ENCODE measurements around the gene PCSK5. TPM values are rescaled to one million over a fixed set of nuclear protein-coding genes. Genes with fewer than 3 reads are reported as not detected.

The PCSK5 gene
- total RNA-seq, 2 experiments from 2014 or later = 0.76 TPM; not detected in 1

DNA sequence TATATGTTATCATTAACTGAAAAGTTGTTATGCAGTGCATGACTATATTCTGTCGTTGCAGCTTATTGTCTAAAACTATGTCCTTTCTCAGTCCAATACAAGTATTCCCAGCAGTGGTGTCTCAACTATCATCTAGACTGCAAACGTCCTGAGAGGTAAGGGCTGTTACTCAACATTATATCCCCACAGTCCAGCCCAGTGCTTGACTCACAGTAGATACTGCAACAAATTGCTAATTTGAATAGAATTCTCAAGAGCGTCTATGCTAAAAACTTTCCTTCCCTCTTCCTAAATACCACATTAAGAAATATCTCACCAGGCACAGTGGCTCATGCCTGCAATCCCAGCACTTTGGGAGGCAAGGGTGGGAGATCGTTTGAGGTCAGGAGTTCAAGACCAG lies 37.7 kb upstream of the PCSK5 start:
- Histone ChIP-seq H3K36me3 (ENCODE audit: insufficient read depth, low read length) (no peaks in the 10 kb centered on the region), H3K4me2 (ENCODE audit: low read length) (no peak overlapping the region), H3K9me3 (ENCODE audit: low read length) (no peaks in the 10 kb centered on the region), H3K79me2 (ENCODE audit: insufficient read depth, low read depth, low read length) (no peaks in the 10 kb centered on the region), H3K4me3 (ENCODE audit: low read depth, low read length, poor library complexity, severe bottlenecking) (no peak overlapping the region), H3K4me1 (ENCODE audit: insufficient read depth, low read length, poor library complexity, severe bottlenecking) (no peaks in the 10 kb centered on the region), H4K20me1 (ENCODE audit: insufficient read depth, low read length) (no peaks in the 10 kb centered on the region), H3K27ac (ENCODE audit: low read depth, low read length, poor library complexity, severe bottlenecking) (no peak overlapping the region), H3K9me2 (ENCODE audit: insufficient read depth, low read length) (no peaks in the 10 kb centered on the region), H2AFZ (ENCODE audit: low read length) (no peak overlapping the region)
- no peak for DNase-seq (ENCODE audit: low spot score)
- ChIA-PET CTCF (ENCODE audit: unreplicated experiment) (no interaction called here), POLR2A (interaction anchor here (0.7 kb wide), 2 partner anchors 385 to 605 kb away, joined by 3 to 5 read pairs; no protein-coding TSS in a partner anchor)
- TF ChIP-seq EZH2phosphoT487 (IDR thresholded peaks at IDR 0.05; ENCODE audit: borderline replicate concordance, low read depth, low read length) = no peak
- no TSS peak for BruUV-seq (replicated peaks)
- intact Hi-C loops (cut with micrococcal nuclease; ENCODE audit: unreplicated experiment) = loop anchor here (10.0 kb wide), 1 partner anchor 248 kb away; no protein-coding TSS in a partner anchor

DNA sequence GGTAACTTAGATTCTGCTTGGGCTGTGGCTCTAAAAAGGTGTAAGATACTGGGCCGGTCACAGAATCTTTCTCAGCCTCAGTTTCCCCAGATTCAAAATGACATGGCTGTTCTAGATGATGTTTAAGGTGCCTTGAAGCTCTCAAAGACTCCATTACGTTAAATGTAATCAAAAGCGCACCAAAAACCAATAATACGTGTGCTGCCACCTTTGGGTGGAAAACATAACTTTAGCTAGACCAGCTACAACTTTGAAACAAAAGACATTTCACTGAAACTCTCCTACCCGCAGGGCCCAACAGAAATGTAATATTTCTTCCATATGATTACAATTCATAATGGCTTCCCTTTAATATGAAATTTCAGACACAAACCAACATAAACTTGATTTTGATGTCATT lies 35.0 kb upstream of the PCSK5 start:
- Histone ChIP-seq H3K4me2 (ENCODE audit: low read length) (no peak overlapping the region), H3K36me3 (ENCODE audit: insufficient read depth, low read length) (no peaks in the 10 kb centered on the region), H3K4me3 (ENCODE audit: low read depth, low read length, poor library complexity, severe bottlenecking) (no peak overlapping the region), H4K20me1 (ENCODE audit: insufficient read depth, low read length) (no peaks in the 10 kb centered on the region), H3K4me1 (ENCODE audit: insufficient read depth, low read length, poor library complexity, severe bottlenecking) (no peaks in the 10 kb centered on the region), H3K27ac (ENCODE audit: low read depth, low read length, poor library complexity, severe bottlenecking) (no peak overlapping the region), H3K9me2 (ENCODE audit: insufficient read depth, low read length) (no peaks in the 10 kb centered on the region), H3K79me2 (ENCODE audit: insufficient read depth, low read depth, low read length) (no peaks in the 10 kb centered on the region), H3K9me3 (ENCODE audit: low read length) (no peaks in the 10 kb centered on the region), H2AFZ (ENCODE audit: low read length) (0 out of 2 replicates have a peak overlapping the region, but pooled peaks have one; percentile 31)
- intact Hi-C loops (cut with micrococcal nuclease; ENCODE audit: unreplicated experiment) = loop anchor here (10.0 kb wide), 1 partner anchor 251 kb away; no protein-coding TSS in a partner anchor
- TF ChIP-seq EZH2phosphoT487 (IDR thresholded peaks at IDR 0.05; ENCODE audit: borderline replicate concordance, low read depth, low read length) = no peak
- TF ChIP-seq, protein P1, sequence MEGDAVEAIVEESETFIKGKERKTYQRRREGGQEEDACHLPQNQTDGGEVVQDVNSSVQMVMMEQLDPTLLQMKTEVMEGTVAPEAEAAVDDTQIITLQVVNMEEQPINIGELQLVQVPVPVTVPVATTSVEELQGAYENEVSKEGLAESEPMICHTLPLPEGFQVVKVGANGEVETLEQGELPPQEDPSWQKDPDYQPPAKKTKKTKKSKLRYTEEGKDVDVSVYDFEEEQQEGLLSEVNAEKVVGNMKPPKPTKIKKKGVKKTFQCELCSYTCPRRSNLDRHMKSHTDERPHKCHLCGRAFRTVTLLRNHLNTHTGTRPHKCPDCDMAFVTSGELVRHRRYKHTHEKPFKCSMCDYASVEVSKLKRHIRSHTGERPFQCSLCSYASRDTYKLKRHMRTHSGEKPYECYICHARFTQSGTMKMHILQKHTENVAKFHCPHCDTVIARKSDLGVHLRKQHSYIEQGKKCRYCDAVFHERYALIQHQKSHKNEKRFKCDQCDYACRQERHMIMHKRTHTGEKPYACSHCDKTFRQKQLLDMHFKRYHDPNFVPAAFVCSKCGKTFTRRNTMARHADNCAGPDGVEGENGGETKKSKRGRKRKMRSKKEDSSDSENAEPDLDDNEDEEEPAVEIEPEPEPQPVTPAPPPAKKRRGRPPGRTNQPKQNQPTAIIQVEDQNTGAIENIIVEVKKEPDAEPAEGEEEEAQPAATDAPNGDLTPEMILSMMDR (conservative IDR thresholded peaks at IDR 0.05; ENCODE audit: low read length) = peak; percentile 79
- ChIA-PET CTCF (ENCODE audit: unreplicated experiment) (interaction anchor here (0.9 kb wide), 1 partner anchor 254 kb away, joined by 3 read pairs; no protein-coding TSS in a partner anchor), POLR2A (no interaction called here)
- BruUV-seq (replicated peaks) = no TSS peak
- DNase-seq (ENCODE audit: low spot score) = peak; percentile 46

DNA sequence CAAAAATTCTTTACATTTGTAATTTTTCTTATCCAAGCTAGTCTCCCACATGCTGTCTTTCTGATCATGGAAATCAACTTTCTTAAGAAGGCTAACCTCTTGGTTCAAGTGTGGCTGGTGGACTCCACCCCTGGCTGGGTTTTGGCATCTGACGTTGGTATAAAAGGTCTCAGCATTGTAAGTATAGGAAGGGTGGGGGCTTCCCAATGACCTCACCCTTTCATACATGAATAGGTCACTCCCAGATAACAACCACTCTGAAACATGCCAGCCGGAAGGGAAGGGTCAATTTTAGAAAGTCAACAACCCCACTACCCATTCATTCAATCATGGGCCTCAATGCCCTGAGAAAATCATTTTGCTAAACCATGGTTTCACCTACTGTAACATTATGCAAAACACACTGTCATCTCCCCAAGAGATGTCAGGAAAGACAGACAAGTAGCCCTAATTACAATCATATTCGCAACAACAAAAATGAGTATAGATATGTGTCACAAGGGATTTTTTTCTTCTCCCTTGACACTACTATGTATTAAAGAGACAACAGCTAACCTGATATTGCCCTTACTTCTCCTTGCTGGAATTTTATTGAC lies 31.9 kb upstream of the PCSK5 start:
- CTCF ChIA-PET (ENCODE audit: unreplicated experiment) = no interaction called here
- no peaks in the 10 kb centered on the region for H4K20me1 ChIP-seq (ENCODE audit: insufficient read depth, low read length)
- H2AFZ ChIP-seq (ENCODE audit: low read length) = no peak overlapping the region
- no peaks in the 10 kb centered on the region for H3K9me3 ChIP-seq (ENCODE audit: low read length)
- no peaks in the 10 kb centered on the region for H3K79me2 ChIP-seq (ENCODE audit: insufficient read depth, low read depth, low read length)
- H3K4me1 ChIP-seq (ENCODE audit: insufficient read depth, low read length, poor library complexity, severe bottlenecking) = no peaks in the 10 kb centered on the region
- POLR2A ChIA-PET = interaction anchor here (0.7 to 1.0 kb wide), 4 partner anchors 8 to 852 kb away, joined by 3 to 4 read pairs (median 3); no protein-coding TSS in a partner anchor
- no peak for DNase-seq (ENCODE audit: low spot score)
- no TSS peak for BruUV-seq (replicated peaks)
- H3K36me3 ChIP-seq (ENCODE audit: insufficient read depth, low read length) = no peaks in the 10 kb centered on the region
- TF ChIP-seq, protein P1 (conservative IDR thresholded peaks at IDR 0.05; ENCODE audit: low read length) = no peak
- no peak for TF ChIP-seq EZH2phosphoT487 (IDR thresholded peaks at IDR 0.05; ENCODE audit: borderline replicate concordance, low read depth, low read length)
- H3K4me2 ChIP-seq (ENCODE audit: low read length) = no peak overlapping the region
- no peaks in the 10 kb centered on the region for H3K9me2 ChIP-seq (ENCODE audit: insufficient read depth, low read length)
- H3K27ac ChIP-seq (ENCODE audit: low read depth, low read length, poor library complexity, severe bottlenecking) = no peak overlapping the region
- H3K4me3 ChIP-seq (ENCODE audit: low read depth, low read length, poor library complexity, severe bottlenecking) = no peak overlapping the region
- intact Hi-C loops (cut with micrococcal nuclease; ENCODE audit: unreplicated experiment) = loop anchor here (10.0 kb wide), 1 partner anchor 254 kb away; no protein-coding TSS in a partner anchor

All from OCI-LY7 (cell line).